Measurements from ENCODE around the gene KRT222.
A peak's percentile ranks its signal among the peaks of the same experiment; 100 is the strongest.

The KRT222 gene

DNA sequence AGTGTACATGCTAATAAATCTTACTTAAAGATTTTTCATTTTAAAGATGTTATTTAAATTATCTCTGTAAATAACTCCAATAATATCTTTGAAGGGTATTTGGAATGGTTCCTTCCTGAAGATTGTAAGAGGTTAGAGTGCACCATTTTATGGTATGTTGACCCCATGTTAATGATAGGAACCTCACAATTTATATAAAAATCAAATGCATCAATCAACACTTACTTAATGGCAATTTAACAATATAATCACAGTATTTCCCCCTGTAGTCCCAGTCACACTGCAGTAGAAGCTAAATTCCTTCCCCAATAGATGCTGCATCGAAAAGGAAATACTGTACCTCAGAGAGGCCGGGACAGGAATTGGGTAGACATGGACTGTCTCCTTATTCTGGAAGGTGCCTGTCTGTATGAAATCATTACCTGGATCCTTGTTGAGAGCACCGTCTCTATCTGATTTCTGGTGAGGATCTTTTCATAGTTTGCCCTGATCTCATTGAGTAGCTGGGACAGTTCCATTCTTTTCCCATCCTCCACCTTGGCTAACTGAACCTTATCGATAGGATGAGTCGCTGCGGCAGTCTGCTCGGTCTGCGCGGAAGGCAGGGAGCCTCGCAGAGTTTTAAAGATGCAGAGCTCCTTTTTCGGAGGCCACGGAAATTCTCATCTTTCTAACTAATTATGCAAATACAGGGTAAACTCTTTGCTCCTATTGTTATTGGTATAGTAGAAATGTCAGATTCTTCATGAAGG is at the start of gene KRT222:
TSS of gene KRT222 (minus strand) at position 596 of the 752 bp plus-strand sequence. CDS start at position 518, 78 bp downstream.
- H3K4me3 ChIP-seq (ENCODE audit: low read depth, low read length), result peak within 1 kb of the TSS; percentile 45
- no peaks in the 10 kb centered on the region for H3K9me3 ChIP-seq (ENCODE audit: control insufficient read depth, insufficient read depth, low read length)
- H3K27me3 ChIP-seq (ENCODE audit: control insufficient read depth, insufficient read depth, low read length), result peaks cover 2% of the 10 kb centered on the region
- peaks cover 2% of the 10 kb centered on the region for H3K4me1 ChIP-seq (ENCODE audit: control insufficient read depth, insufficient read depth, low read length)
- H3K36me3 ChIP-seq (ENCODE audit: control insufficient read depth, insufficient read depth, low read length), result no peaks in the 10 kb centered on the region
- H3K9ac ChIP-seq (ENCODE audit: low read depth, low read length), result no peak within 1 kb of the TSS

DNA sequence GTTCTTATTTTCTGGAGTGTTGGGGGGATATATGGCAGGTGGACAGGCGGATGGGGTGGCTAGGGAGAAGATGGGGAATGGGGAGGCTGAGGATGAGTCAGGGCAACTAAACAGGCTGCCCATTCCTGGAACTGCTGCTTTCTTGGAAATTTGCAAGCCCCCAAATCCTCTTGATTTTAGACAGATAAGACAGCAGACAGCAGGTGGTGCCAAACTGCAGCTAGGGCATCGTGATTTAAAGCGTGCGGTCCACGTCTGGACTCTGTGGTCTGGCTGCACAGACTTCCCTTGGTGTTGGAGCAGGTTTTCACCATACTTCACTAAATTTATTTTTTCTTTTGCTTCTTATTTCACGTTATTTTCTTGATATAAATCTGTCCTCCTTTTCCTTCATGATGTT is 49.5 kb upstream of the KRT222 start:
- no peaks in the 10 kb centered on the region for H3K27me3 ChIP-seq (ENCODE audit: control insufficient read depth, insufficient read depth, low read length)
- H3K4me1 ChIP-seq (ENCODE audit: control insufficient read depth, insufficient read depth, low read length), result no peaks in the 10 kb centered on the region
- no peaks in the 10 kb centered on the region for H3K9me3 ChIP-seq (ENCODE audit: control insufficient read depth, insufficient read depth, low read length)
- H3K9ac ChIP-seq (ENCODE audit: low read depth, low read length), result no peak overlapping the region
- H3K4me3 ChIP-seq (ENCODE audit: low read depth, low read length), result no peak overlapping the region
- no peaks in the 10 kb centered on the region for H3K36me3 ChIP-seq (ENCODE audit: control insufficient read depth, insufficient read depth, low read length)

DNA sequence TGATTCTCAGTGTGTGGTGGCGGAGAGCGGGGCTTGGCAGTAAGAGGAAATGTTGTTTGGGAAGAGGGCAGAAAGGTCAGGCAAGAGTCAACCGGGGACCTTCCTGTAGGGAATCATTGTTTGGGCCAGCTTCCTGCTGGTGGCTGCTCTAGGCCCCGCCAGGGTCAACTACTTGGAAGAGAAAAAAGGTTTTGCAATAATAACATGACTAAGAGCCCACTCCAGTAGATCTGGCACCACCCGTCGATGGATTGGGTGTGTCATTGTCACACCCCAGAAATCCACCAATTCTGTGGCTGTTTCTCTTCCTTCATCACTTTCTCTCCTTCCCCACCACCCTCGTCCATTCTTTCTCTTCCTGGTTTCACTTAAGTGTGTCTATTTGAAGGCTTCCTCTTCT is 42.8 kb upstream of the KRT222 start:
- H3K4me1 ChIP-seq (ENCODE audit: control insufficient read depth, insufficient read depth, low read length), result no peaks in the 10 kb centered on the region
- H3K9ac ChIP-seq (ENCODE audit: low read depth, low read length), result no peak overlapping the region
- H3K27me3 ChIP-seq (ENCODE audit: control insufficient read depth, insufficient read depth, low read length), result no peaks in the 10 kb centered on the region
- no peak overlapping the region for H3K4me3 ChIP-seq (ENCODE audit: low read depth, low read length)
- H3K9me3 ChIP-seq (ENCODE audit: control insufficient read depth, insufficient read depth, low read length), result no peaks in the 10 kb centered on the region
- no peaks in the 10 kb centered on the region for H3K36me3 ChIP-seq (ENCODE audit: control insufficient read depth, insufficient read depth, low read length)

DNA sequence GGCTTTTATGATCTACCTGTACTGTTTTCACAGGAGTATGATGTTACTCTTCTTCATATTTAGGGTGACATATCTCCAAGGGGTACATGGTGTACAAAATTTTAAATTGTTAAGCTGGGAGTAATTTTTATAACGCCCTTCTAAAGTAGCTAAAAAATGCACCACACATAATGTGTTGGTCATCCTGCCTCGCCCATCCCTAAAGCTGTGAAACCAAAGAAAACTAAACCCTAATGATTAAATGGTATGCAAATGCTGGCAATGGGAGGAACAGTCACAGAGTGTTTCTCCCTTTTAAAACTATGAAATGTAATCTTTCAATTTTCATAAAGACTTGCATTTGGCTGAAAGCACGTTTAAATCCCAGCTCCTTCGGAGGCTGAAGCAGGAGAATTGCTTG is 40.6 kb upstream of the KRT222 start:
- Histone ChIP-seq H3K36me3 (ENCODE audit: control insufficient read depth, insufficient read depth, low read length) (no peaks in the 10 kb centered on the region), H3K4me3 (ENCODE audit: low read depth, low read length) (no peak overlapping the region), H3K9me3 (ENCODE audit: control insufficient read depth, insufficient read depth, low read length) (no peaks in the 10 kb centered on the region), H3K9ac (ENCODE audit: low read depth, low read length) (no peak overlapping the region), H3K4me1 (ENCODE audit: control insufficient read depth, insufficient read depth, low read length) (no peaks in the 10 kb centered on the region), H3K27me3 (ENCODE audit: control insufficient read depth, insufficient read depth, low read length) (no peaks in the 10 kb centered on the region)

DNA sequence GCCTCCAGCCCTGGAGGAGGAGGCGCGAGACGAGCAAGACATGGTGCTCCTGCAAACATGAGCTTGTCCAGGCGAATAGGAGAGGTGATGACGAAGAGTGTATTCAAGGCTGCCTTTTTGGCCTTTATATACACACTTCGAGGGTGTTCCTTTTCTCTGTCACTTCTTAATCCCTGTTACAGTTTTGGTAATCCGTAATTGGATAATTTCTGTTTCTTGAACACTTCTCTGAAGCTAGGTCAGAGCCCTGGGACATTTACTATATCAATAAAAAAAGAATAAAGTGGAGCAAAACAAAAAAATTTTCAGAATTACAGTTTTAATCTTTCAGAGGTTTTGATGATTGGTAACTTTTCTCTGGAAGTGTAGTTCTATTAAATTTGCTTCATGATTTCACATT is 38.7 kb upstream of the KRT222 start, which contains the start of gene KRT24:
TSS of gene KRT24 (minus strand) at position 101 of the 400 bp plus-strand sequence. CDS start at position 42, 59 bp downstream.
- H3K27me3 ChIP-seq (ENCODE audit: control insufficient read depth, insufficient read depth, low read length), result no peaks in the 10 kb centered on the region
- no peaks in the 10 kb centered on the region for H3K4me1 ChIP-seq (ENCODE audit: control insufficient read depth, insufficient read depth, low read length)
- no peaks in the 10 kb centered on the region for H3K9me3 ChIP-seq (ENCODE audit: control insufficient read depth, insufficient read depth, low read length)
- no peak within 1 kb of the TSS for H3K4me3 ChIP-seq (ENCODE audit: low read depth, low read length)
- no peaks in the 10 kb centered on the region for H3K36me3 ChIP-seq (ENCODE audit: control insufficient read depth, insufficient read depth, low read length)
- H3K9ac ChIP-seq (ENCODE audit: low read depth, low read length), result no peak within 1 kb of the TSS

DNA sequence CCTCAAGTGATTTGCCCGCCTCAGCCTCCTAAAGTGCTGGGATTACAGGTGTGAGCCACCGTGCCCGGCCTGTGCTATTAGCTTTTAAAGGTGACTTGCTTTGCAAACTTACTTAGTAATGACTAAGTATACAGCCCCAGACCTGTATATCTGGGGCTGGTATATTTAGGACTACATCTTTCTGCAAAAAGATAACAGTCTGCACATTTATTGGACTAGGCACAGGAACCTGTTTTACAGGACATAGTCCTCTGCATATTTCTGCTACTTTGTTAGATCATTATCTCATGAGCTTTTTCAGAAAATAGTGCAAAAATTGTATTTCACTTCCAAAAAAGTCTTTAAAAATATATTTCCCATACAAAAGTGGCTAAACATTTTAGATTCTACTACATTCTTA is 37.3 kb upstream of the KRT222 start:
- H3K4me1 ChIP-seq (ENCODE audit: control insufficient read depth, insufficient read depth, low read length), result no peaks in the 10 kb centered on the region
- no peaks in the 10 kb centered on the region for H3K36me3 ChIP-seq (ENCODE audit: control insufficient read depth, insufficient read depth, low read length)
- H3K4me3 ChIP-seq (ENCODE audit: low read depth, low read length), result no peak overlapping the region
- no peak overlapping the region for H3K9ac ChIP-seq (ENCODE audit: low read depth, low read length)
- H3K9me3 ChIP-seq (ENCODE audit: control insufficient read depth, insufficient read depth, low read length), result no peaks in the 10 kb centered on the region
- no peaks in the 10 kb centered on the region for H3K27me3 ChIP-seq (ENCODE audit: control insufficient read depth, insufficient read depth, low read length)

DNA sequence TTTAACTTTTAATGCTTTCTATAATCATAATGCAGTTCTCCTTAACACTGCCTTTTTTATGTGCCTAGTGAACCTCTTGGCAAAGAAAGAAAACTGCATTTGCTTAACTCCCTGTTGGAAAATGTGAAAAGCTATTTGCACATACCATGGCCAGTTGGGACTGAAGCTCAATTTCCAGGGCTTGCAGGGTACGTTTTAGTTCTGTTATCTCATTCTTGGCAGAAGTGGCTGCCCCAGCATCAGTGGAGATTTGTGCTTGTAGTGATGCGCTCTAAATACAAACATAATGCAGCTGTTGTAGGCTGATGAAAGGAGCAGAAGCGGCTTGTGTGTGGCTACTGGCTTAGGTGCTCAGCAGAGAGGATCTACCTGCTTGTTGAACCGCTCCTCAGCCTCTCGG is 34.9 kb upstream of the KRT222 start:
- H3K27me3 ChIP-seq (ENCODE audit: control insufficient read depth, insufficient read depth, low read length), result no peaks in the 10 kb centered on the region

DNA sequence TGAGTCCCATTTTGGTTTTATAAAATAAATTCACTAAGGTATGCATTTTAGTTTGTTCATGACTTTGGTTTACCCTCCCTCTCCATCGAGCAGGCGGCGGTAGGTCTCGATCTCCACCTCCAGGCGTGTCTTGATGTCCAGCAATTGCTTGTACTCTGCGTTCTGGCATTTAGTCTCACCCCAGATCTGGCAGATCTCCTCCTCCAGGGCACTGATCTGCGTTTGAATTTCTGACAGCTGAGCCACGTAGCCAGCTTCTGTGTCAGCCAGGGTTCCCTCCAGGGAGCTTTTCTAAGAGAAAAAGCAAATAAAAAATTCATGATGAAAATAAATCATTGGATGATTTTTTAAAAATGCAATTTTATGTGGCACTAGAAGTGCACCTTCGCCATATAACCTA is 34.4 kb upstream of the KRT222 start:
- Histone ChIP-seq H3K9ac (ENCODE audit: low read depth, low read length) (no peak overlapping the region), H3K4me3 (ENCODE audit: low read depth, low read length) (no peak overlapping the region), H3K4me1 (ENCODE audit: control insufficient read depth, insufficient read depth, low read length) (no peaks in the 10 kb centered on the region), H3K9me3 (ENCODE audit: control insufficient read depth, insufficient read depth, low read length) (no peaks in the 10 kb centered on the region), H3K36me3 (ENCODE audit: control insufficient read depth, insufficient read depth, low read length) (no peaks in the 10 kb centered on the region), H3K27me3 (ENCODE audit: control insufficient read depth, insufficient read depth, low read length) (no peaks in the 10 kb centered on the region)

More for the DNA sequence above, 34.9 kb upstream of the KRT222 start:
- Histone ChIP-seq H3K36me3 (ENCODE audit: control insufficient read depth, insufficient read depth, low read length) (no peaks in the 10 kb centered on the region), H3K4me1 (ENCODE audit: control insufficient read depth, insufficient read depth, low read length) (no peaks in the 10 kb centered on the region), H3K9me3 (ENCODE audit: control insufficient read depth, insufficient read depth, low read length) (no peaks in the 10 kb centered on the region), H3K4me3 (ENCODE audit: low read depth, low read length) (no peak overlapping the region), H3K9ac (ENCODE audit: low read depth, low read length) (no peak overlapping the region)

DNA sequence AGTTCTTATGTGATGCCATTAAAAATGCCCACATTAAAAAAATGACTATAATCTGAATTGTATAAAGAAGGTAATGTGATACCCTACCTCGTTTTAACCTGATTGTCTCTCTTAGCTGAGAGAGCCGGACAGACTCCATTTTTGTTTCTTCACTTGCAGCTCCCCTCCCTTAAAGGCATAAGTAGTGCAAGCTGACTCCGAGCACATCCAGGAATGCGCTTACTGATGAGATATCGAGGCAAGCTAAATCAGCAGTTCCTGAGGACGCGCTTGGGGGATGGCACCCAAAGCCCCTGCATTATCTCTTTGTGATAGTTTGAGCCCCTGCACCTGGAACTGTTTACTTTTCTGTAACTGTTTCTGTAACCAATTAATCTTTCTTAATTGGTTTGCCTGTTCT is 32.3 kb upstream of the KRT222 start:
- Histone ChIP-seq H3K9me3 (ENCODE audit: control insufficient read depth, insufficient read depth, low read length) (no peaks in the 10 kb centered on the region), H3K9ac (ENCODE audit: low read depth, low read length) (no peak overlapping the region), H3K36me3 (ENCODE audit: control insufficient read depth, insufficient read depth, low read length) (no peaks in the 10 kb centered on the region), H3K4me3 (ENCODE audit: low read depth, low read length) (no peak overlapping the region), H3K27me3 (ENCODE audit: control insufficient read depth, insufficient read depth, low read length) (no peaks in the 10 kb centered on the region), H3K4me1 (ENCODE audit: control insufficient read depth, insufficient read depth, low read length) (no peaks in the 10 kb centered on the region)

DNA sequence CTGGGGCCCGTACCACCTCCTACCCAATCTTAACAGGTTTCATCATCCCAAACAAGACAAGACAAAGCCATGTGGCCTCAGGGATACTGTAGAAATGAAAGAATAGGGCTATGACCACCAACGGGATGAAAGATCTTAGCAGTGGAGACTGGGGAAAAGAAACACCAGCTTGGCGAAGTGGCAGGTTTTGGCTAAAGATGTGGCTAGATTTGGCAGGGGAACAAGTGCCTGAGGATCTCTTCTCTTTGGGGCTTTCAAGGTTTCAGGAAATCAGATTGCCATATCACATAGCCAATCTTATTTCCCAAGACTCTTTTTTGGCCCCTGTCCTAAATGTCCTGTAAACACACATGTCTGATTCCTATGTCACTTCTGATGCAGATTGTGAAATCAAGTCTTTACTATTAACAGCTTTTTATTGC is 31.7 kb upstream of the KRT222 start:
- Histone ChIP-seq H3K9me3 (ENCODE audit: control insufficient read depth, insufficient read depth, low read length) (no peaks in the 10 kb centered on the region), H3K27me3 (ENCODE audit: control insufficient read depth, insufficient read depth, low read length) (no peaks in the 10 kb centered on the region), H3K4me3 (ENCODE audit: low read depth, low read length) (no peak overlapping the region), H3K9ac (ENCODE audit: low read depth, low read length) (no peak overlapping the region), H3K36me3 (ENCODE audit: control insufficient read depth, insufficient read depth, low read length) (no peaks in the 10 kb centered on the region), H3K4me1 (ENCODE audit: control insufficient read depth, insufficient read depth, low read length) (no peaks in the 10 kb centered on the region)

DNA sequence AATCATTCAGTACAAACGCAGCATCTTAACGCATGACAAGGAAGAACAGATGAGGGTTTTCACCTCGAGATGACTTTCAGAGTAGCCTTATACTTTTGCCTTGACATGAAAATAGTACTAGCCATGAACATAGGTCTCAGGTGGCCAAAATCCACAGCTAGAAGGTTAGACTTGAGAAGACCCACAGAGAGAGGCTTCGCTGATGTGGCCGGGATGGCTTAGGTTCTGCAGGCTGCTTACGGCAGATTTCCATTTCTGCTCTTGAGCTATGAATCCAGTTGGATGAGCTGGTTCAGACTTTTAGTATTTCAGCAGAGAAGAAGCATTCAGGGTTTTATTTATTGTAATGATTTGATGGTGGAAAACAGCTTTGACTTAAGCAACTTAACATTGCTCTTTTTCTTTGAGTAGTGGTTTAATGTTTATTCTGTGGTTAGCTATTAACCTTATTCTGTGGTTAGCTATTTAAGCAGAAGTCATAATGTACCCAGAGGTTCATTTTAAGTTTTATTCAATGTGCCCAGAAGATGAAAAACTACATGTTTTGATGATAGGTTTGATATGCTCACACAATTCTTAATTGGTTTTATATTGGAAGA is 31.0 kb upstream of the KRT222 start:
- no peaks in the 10 kb centered on the region for H3K9me3 ChIP-seq (ENCODE audit: control insufficient read depth, insufficient read depth, low read length)
- no peak overlapping the region for H3K4me3 ChIP-seq (ENCODE audit: low read depth, low read length)
- no peaks in the 10 kb centered on the region for H3K27me3 ChIP-seq (ENCODE audit: control insufficient read depth, insufficient read depth, low read length)
- H3K36me3 ChIP-seq (ENCODE audit: control insufficient read depth, insufficient read depth, low read length), result no peaks in the 10 kb centered on the region
- no peaks in the 10 kb centered on the region for H3K4me1 ChIP-seq (ENCODE audit: control insufficient read depth, insufficient read depth, low read length)
- no peak overlapping the region for H3K9ac ChIP-seq (ENCODE audit: low read depth, low read length)

DNA sequence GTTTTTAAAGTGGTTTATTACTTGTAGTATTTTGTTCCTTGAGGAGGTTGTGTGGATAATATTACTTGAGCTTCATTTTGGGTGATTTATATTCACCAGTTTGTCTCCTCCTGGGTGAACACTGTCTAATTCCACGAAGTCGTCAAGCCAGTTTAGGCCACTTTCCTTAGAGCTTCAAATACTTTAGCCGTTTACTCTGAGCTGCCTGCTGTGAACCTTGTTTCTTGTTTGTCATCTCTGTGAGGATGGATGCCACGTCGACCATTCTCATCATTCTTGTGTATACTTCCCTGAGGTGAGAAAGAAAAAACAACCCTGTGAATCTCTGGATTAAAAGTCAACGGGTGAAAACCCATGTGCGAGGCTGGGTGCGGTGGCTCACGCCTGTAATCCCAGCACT is 29.6 kb upstream of the KRT222 start:
- Histone ChIP-seq H3K9ac (ENCODE audit: low read depth, low read length) (no peak overlapping the region), H3K4me1 (ENCODE audit: control insufficient read depth, insufficient read depth, low read length) (no peaks in the 10 kb centered on the region), H3K27me3 (ENCODE audit: control insufficient read depth, insufficient read depth, low read length) (no peaks in the 10 kb centered on the region), H3K4me3 (ENCODE audit: low read depth, low read length) (no peak overlapping the region), H3K9me3 (ENCODE audit: control insufficient read depth, insufficient read depth, low read length) (no peaks in the 10 kb centered on the region), H3K36me3 (ENCODE audit: control insufficient read depth, insufficient read depth, low read length) (no peaks in the 10 kb centered on the region)

Data from iPS-15b (cell line).